ENCODE measurements around the gene CARNS1.
A peak's percentile ranks its signal among the peaks of the same experiment; 100 is the strongest.
"Not testable (repeated sequence)": the region's sequence is repeated elsewhere in the genome, so short reads cannot be mapped to it uniquely, and the experiment has no call there.

Gene CARNS1

DNA sequence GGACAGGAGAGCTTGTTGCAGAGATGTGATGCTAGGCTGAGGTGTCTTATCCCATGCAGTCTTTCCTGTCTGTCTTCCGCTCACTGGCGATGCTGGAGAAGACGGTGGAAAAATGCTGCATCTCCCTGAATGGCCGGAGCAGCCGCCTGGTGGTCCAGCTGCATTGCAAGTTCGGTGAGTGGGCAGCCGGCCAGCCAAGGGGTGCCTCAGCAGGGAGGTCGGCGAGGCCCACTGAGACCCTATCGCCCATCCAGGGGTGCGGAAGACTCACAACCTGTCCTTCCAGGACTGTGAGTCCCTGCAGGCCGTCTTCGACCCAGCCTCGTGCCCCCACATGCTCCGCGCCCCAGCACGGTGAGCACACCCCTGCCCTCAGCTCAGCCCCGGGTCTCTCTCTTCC, 22.0 kb upstream of the CARNS1 start:
- DNase-seq, result peak in 1 of 10 donors; percentile 82
- intact Hi-C loops (cut with DNase I), result no loop called here

GRCh38 chr11:67393990-67394389, 21.5 kb upstream of the CARNS1 start:
- intact Hi-C loops (cut with DNase I), result no loop called here
- DNase-seq, result no peak

DNA sequence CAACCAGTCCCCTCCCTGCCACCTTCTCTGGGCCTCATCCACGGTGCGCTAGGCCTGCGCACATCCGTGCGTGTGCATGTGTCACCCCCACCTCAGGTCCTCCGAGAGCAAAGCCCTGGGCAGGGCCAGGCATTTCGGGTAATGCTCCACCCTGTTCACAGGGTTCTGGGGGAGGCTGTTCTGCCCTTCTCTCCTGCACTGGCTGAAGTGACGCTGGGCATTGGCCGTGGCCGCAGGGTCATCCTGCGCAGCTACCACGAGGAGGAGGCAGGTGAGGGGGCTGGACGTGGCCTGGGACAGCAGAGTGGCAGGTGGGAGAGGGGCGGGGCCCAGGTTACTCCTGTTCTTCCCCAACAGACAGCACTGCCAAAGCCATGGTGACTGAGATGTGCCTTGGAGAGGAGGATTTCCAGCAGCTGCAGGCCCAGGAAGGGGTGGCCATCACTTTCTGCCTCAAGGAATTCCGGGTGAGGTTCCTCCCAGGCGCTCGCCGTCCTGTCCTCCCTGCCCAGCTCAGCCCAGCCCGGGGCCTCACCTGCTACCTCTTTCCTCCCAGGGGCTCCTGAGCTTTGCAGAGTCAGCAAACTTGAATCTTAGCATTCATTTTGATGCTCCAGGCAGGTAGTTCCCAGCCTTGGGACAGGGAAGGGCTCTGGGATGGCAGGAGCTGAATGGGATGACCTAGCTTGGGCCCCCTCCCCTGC, 19.8 kb upstream of the CARNS1 start:
- no peak for DNase-seq
- intact Hi-C loops (cut with DNase I), result no loop called here

- DNase-seq, result no peak
- intact Hi-C loops (cut with DNase I), result no loop called here
Observed at GRCh38 chr11:67396259-67396581, 19.3 kb upstream of the CARNS1 start.

GRCh38 chr11:67396587-67397389, 18.7 kb upstream of the CARNS1 start:
- intact Hi-C loops (cut with DNase I), result no loop called here
- DNase-seq, result no peak

DNA sequence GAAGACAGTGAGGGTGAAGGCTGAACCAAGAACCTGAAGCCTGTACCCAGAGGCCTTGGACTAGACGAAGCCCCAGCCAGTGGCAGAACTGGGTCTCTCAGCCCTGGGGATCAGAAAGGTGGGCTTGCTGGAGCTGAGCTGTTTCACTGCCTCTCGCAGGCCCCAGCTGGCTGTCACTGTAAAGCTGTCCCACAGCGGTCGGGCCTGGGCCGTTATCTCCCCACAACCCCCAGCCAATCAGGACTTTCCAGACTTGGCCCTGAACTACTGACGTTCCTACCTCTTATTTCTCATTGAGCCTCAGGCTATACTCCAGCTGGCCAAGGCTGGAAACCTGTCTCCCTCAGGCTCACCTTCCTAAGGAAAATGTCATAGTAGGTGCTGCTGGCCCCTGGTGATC, 17.9 kb upstream of the CARNS1 start:
- intact Hi-C loops (cut with DNase I), result no loop called here

DNA sequence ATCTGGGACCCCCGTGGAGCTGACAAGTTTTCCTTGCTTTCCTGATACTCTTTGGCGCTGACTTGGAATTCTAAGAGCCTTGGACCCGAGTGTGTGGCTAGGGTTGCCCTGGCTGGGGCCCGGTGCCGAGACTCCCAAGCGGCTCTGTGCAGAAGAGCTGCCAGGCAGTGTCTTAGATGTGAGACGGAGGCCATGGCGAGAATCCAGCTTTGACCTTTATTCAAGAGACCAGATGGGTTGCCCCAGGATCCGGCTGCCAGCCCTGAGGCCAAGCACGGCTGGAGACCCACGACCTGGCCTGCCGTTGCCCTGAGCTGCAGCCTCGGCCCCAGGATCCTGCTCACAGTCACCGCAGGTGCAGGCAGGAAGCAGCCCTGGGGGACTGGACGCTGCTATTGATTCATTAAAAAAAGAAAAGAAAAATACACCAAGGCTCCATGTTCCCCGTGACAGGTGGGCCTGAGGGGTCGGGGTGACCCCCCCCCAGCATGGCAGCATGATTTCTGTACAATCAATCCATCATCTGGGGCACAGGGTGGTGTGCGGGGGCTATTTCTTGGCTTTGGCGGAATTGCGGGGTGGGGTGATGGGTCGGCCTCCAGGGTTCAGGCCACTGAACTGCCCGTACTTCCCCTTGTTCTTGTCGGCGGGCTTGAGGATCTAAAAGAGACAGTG, 17.4 kb upstream of the CARNS1 start:
- intact Hi-C loops (cut with DNase I), result no loop called here

More for the DNA sequence above, 17.9 kb upstream of the CARNS1 start:
- no peak for DNase-seq

GRCh38 chr11:67398661-67399563, 16.6 kb upstream of the CARNS1 start:
- DNase-seq, result no peak
- intact Hi-C loops (cut with DNase I), result no loop called here

More for the DNA sequence above, 17.4 kb upstream of the CARNS1 start:
- no peak for DNase-seq

DNA sequence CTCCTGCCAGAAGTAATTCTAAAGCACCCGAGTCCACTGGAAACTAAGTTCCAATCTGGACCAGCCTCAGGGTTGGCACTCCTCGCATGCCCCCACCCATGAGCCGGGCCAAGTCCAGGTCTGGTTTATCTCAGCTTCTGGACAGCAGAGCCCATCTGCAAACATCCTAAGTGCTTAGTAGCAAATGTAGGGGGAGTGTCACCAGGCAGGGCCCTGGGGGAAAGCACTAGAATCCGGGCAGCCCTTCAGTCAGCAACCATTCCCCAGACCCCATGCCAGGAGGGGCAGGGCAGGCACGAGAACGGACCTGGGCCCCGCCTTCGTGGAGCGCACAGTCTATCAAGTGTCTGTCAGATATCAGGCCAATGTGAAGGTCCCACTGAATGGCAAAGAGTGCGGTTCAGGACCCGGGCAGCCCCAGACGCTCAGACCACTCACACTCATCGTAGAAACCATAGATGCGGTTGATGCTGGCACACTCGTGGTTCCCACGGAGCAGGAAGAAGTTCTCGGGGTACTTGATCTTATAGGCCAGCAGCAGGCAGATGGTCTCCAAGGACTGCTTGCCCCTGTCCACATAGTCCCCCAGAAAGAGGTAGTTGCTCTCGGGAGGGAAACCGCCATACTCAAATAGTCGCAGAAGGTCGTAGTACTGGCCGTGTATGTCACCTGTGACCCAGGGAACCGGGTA, 15.1 kb upstream of the CARNS1 start:
- DNase-seq, result no peak

GRCh38 chr11:67400942-67401494, 14.5 kb upstream of the CARNS1 start:
- peak in 1 of 10 donors; percentile 87 for DNase-seq
- intact Hi-C loops (cut with DNase I), result loop anchor here (1.0 to 5.0 kb wide), 3 partner anchors 10 to 106 kb away; partner anchors contain the start of genes CDK2AP2, PITPNM1, RAD9A and TMEM134

More for the DNA sequence above, 15.1 kb upstream of the CARNS1 start:
- intact Hi-C loops (cut with DNase I), result loop anchor here (5.0 kb wide), 1 partner anchor 107 kb away; the partner anchor contains the start of genes CDK2AP2 and PITPNM1

GRCh38 chr11:67401495-67402191, 13.8 kb upstream of the CARNS1 start, which contains the start of gene PPP1CA:
Gene PPP1CA, minus strand, starts transcription at chr11:67401858. Its CDS starts 76 bp downstream, at chr11:67401782.
- intact Hi-C loops (cut with DNase I), result loop anchor here (1.0 to 5.0 kb wide), 3 partner anchors 10 to 106 kb away; partner anchors contain the start of genes CDK2AP2, PITPNM1, RAD9A and TMEM134
- DNase-seq, result peak; percentile 82 to 99 (median 90)

DNA sequence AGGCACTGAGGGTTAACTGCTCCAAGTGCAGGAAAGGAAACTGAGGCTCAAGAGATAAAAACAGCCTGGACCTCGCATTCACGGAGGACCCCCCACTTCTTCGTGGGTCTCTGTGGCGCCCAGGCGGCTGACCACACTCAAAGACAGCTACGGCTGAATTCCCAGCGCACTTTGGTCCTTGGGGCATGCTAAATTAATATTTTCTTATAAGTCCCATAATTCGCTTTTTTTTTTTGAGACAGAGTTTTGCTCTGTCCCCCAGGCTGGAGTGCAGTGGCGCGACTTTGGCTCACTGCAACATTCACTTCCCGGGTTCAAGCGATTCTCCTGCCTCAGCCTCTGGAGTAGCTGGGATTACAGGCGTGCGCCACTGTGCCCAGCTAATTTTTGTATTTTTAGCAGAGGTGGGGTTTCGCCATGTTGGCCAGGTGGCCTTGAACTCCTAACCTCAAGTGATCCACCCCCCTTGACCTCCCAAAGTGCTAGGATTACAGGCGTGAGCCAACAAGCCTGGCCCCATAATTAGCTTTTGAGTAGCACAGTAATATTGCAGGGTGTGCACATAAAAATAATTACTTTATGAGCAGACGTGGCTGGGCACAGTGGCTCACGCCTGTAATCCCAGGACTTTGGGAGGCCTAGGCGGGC, 13.2 kb upstream of the CARNS1 start:
- intact Hi-C loops (cut with DNase I), result loop anchor here (5.0 kb wide), 1 partner anchor 105 kb away; the partner anchor contains the start of genes CDK2AP2 and PITPNM1
- not testable (repeated sequence) for DNase-seq

- intact Hi-C loops (cut with DNase I), result loop anchor here (5.0 kb wide), 1 partner anchor 104 kb away; the partner anchor contains the start of genes CDK2AP2 and PITPNM1
- DNase-seq, result not testable (repeated sequence)
Observed at GRCh38 chr11:67403085-67403484, 12.4 kb upstream of the CARNS1 start.

GRCh38 chr11:67404515-67405195, 10.8 kb upstream of the CARNS1 start:
- peak in 1 of 10 donors; percentile 76 for DNase-seq
- intact Hi-C loops (cut with DNase I), result loop anchor here (5.0 kb wide), 1 partner anchor 103 kb away; the partner anchor contains the start of genes CDK2AP2 and PITPNM1

- intact Hi-C loops (cut with DNase I), result no loop called here
- peak in 1 of 10 donors; percentile 73 for DNase-seq
Observed at GRCh38 chr11:67405196-67405567, 10.3 kb upstream of the CARNS1 start.

DNA sequence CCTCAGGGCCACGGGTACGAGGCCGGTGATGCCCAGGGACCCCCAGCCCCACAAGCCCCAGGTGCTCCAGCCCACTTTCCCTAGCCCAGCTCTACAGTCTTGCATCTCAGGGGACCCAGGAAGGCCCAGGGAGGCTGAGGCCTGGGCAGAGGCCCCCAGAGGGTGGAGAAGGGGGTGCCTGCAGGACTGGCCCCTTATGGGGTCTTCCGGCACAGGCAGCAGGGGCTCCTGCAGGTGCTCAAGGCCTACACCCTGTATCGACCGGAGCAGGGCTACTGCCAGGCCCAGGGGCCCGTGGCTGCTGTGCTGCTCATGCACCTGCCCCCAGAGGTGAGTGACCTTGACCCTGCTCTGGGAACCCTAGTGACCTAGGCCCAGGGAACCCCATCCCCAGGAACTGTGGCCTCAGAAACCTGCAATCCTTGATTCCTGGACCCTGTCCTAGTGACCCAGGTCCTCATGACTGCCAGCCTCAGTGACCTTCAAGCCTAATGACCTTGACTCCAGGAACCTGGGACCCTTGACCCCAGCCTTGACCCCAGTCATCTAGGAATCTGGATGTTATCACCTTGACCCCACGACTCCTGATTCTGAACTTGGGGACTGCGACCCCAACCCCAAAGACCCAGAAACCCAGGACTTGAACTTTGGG, 9.7 kb upstream of the CARNS1 start:
- intact Hi-C loops (cut with DNase I), result no loop called here
- no peak for DNase-seq

Measured in posterior cingulate gyrus (tissue), 11 donors.